IMR-90 (cell line): ENCODE data around the gene GRAMD1B. TPM values are rescaled to one million over a fixed set of nuclear protein-coding genes. Genes with fewer than 3 reads are reported as not detected.

Source experiments
- ATAC-seq: fragments of 200-7000 bp; cut with Tn5 transposase; 2 replicates; pipeline ENCODE4 v1.9.1; 2020; ENCODE audit warnings: low read depth, mild to moderate bottlenecking, moderate library complexity
- BruUV-seq: library from RNA; stranded (reverse); fragments of 400-500 nt; replicated peaks from 2 replicates; lab custom pipeline; 2021; lab: Mats Ljungman, UMichigan
- CTCF ChIA-PET: fragments of 300-600 bp; formaldehyde crosslinking; extraction: SDS; loops from one replicate; lab custom pipeline; 2021; ENCODE audit warnings: antibody characterized with exemption; lab: Yijun Ruan, JAX
- POLR2A ChIA-PET: fragments of 300-600 bp; sonication (Branson Sonifier 250); formaldehyde crosslinking; loops from one replicate; lab custom pipeline; 2022; ENCODE audit warnings: antibody characterized with exemption; ENCODE audit not compliant: unreplicated experiment; lab: Charles Lee
- DNase-seq: peaks from one replicate; pipeline ENCODE4 v3.0.0; 2013
- H2AFZ ChIP-seq: replicated peaks from 2 replicates; pipeline ENCODE3; 2013; ENCODE audit warnings: low read length, mild to moderate bottlenecking; ENCODE audit not compliant: poor library complexity
- H2AK5ac ChIP-seq: 2 replicates; pipeline ENCODE4 v1.6.1; 2013; ENCODE audit warnings: low read depth, low read length, inconsistent platforms
- H2AK9ac ChIP-seq: replicated peaks from 2 replicates; pipeline ENCODE3; 2013; ENCODE audit warnings: mild to moderate bottlenecking, low read depth, low read length, moderate library complexity; ENCODE audit not compliant: poor library complexity
- H2BK120ac ChIP-seq: 2 replicates; pipeline ENCODE4 v1.6.1; 2013; ENCODE audit warnings: low read depth, low read length, inconsistent platforms
- H2BK15ac ChIP-seq: 3 replicates; pipeline ENCODE4 v1.6.1; 2013; ENCODE audit warnings: low read depth, low read length, inconsistent platforms
- H2BK20ac ChIP-seq: 2 replicates; pipeline ENCODE4 v1.6.1; 2013; ENCODE audit warnings: low read depth, mild to moderate bottlenecking, inconsistent platforms, low read length, moderate library complexity
- H2BK5ac ChIP-seq: 2 replicates; pipeline ENCODE4 v1.6.1; 2013; ENCODE audit warnings: mild to moderate bottlenecking, low read depth, low read length, inconsistent platforms; ENCODE audit not compliant: poor library complexity, severe bottlenecking
- H3K14ac ChIP-seq: replicated peaks from 2 replicates; pipeline ENCODE4 v1.6.1; 2013; ENCODE audit warnings: low read depth, low read length, inconsistent platforms
- H3K18ac ChIP-seq: 2 replicates; pipeline ENCODE4 v1.6.1; 2013; ENCODE audit warnings: low read depth, low read length, control low read depth
- H3K23ac ChIP-seq: 2 replicates; pipeline ENCODE4 v1.6.1; 2013; ENCODE audit warnings: low read depth, low read length, inconsistent platforms
- H3K27ac ChIP-seq: 2 replicates; pipeline ENCODE4 v1.5.1; 2013; ENCODE audit warnings: mild to moderate bottlenecking, control low read depth, low read length; ENCODE audit not compliant: insufficient read depth
- H3K27me3 ChIP-seq: 2 replicates; pipeline ENCODE4 v1.6.1; 2013; ENCODE audit warnings: low read length; ENCODE audit not compliant: control insufficient read depth, insufficient read depth
- H3K36me3 ChIP-seq: 2 replicates; pipeline ENCODE4 v1.6.1; 2013; ENCODE audit warnings: low read length, mixed read lengths; ENCODE audit not compliant: control insufficient read depth, insufficient read depth
- H3K4ac ChIP-seq: 2 replicates; pipeline ENCODE4 v1.6.1; 2013; ENCODE audit warnings: low read depth, low read length, inconsistent platforms
- H3K4me1 ChIP-seq: 2 replicates; pipeline ENCODE4 v1.6.1; 2013; ENCODE audit warnings: low read length, mixed read lengths; ENCODE audit not compliant: control insufficient read depth, insufficient read depth
- H3K4me2 ChIP-seq: 2 replicates; pipeline ENCODE4 v1.6.1; 2013; ENCODE audit warnings: low read depth, mild to moderate bottlenecking, control low read depth, low read length, moderate library complexity
- H3K4me3 ChIP-seq: 2 replicates; pipeline ENCODE4 v1.5.1; 2013; ENCODE audit warnings: low read depth, mild to moderate bottlenecking, control low read depth, low read length, moderate library complexity; ENCODE audit not compliant: insufficient read depth
- H3K56ac ChIP-seq: 2 replicates; pipeline ENCODE4 v1.6.1; 2013; ENCODE audit warnings: low read length, inconsistent platforms; ENCODE audit not compliant: insufficient read depth; ENCODE audit errors: extremely low read depth
- H3K79me1 ChIP-seq, 2 experiments: 2 replicates each; pipeline ENCODE4 v1.6.1; 2013; ENCODE audit warnings: low read length in 2 of 2, inconsistent platforms in 1 of 2, low read depth in 1 of 2
- H3K9ac ChIP-seq: 2 replicates; pipeline ENCODE4 v1.6.1; 2013; ENCODE audit warnings: low read depth, low read length, control low read depth
- H3K9me1 ChIP-seq: 2 replicates; pipeline ENCODE4 v1.6.1; 2013; ENCODE audit warnings: low read length, inconsistent platforms; ENCODE audit not compliant: insufficient read depth
- H3K9me3 ChIP-seq: 2 replicates; pipeline ENCODE4 v1.6.1; 2013; ENCODE audit warnings: low read length; ENCODE audit not compliant: control insufficient read depth, insufficient read depth
- H4K20me1 ChIP-seq: 2 replicates; pipeline ENCODE4 v1.6.1; 2013; ENCODE audit warnings: low read length, inconsistent platforms; ENCODE audit not compliant: insufficient read depth
- H4K5ac ChIP-seq: 2 replicates; pipeline ENCODE4 v1.6.1; 2013; ENCODE audit warnings: mild to moderate bottlenecking, low read depth, low read length, control low read depth
- H4K8ac ChIP-seq, 2 experiments: 2 replicates each; pipeline ENCODE4 v1.6.1; 2013; ENCODE audit warnings: low read depth in 2 of 2, low read length in 2 of 2, control low read depth in 1 of 2, inconsistent platforms in 1 of 2
- H4K91ac ChIP-seq: 2 replicates; pipeline ENCODE4 v1.6.1; 2013; ENCODE audit warnings: low read depth, low read length, inconsistent platforms; ENCODE audit not compliant: insufficient read depth
- BHLHE40 ChIP-seq: fragments of 150-350 bp; IDR thresholded peaks from 2 replicates; pipeline ENCODE4 v1.6.1; 2016; ENCODE audit warnings: mild to moderate bottlenecking, low read depth, low read length
- CEBPB ChIP-seq: IDR thresholded peaks from 2 replicates; pipeline ENCODE4 v1.6.1; 2012; ENCODE audit warnings: low read depth, low read length, improper control_type of control experiment
- CHD1 ChIP-seq: IDR thresholded peaks from 2 replicates; pipeline ENCODE4 v1.6.1; 2012; ENCODE audit warnings: low read depth, low read length, improper control_type of control experiment
- CTCF ChIP-seq: conservative IDR thresholded peaks from 2 replicates; pipeline ENCODE4 v1.5.1; 2012; ENCODE audit warnings: mild to moderate bottlenecking, low read depth, low read length, improper control_type of control experiment
- ELK1 ChIP-seq: fragments of 150-350 bp; IDR thresholded peaks from 2 replicates; pipeline ENCODE4 v1.6.1; 2016; ENCODE audit warnings: low read depth, mild to moderate bottlenecking, low read length, moderate library complexity, borderline replicate concordance
- FOS ChIP-seq: fragments of 150-350 bp; IDR thresholded peaks from 2 replicates; pipeline ENCODE4 v1.6.1; 2016; ENCODE audit warnings: low read depth, low read length
- MAFK ChIP-seq: IDR thresholded peaks from 2 replicates; pipeline ENCODE4 v1.6.1; 2012; ENCODE audit warnings: low read depth, low read length, improper control_type of control experiment
- MAZ ChIP-seq: IDR thresholded peaks from 2 replicates; pipeline ENCODE4 v1.6.1; 2012; ENCODE audit warnings: low read depth, mild to moderate bottlenecking, low read length, improper control_type of control experiment, moderate library complexity, borderline replicate concordance
- MXI1 ChIP-seq: IDR thresholded peaks from 2 replicates; pipeline ENCODE4 v1.6.1; 2012; ENCODE audit warnings: low read depth, mild to moderate bottlenecking, low read length, moderate library complexity, borderline replicate concordance
- NFE2L2 ChIP-seq: fragments of 150-350 bp; IDR thresholded peaks from 2 replicates; pipeline ENCODE4 v1.6.1; 2016; ENCODE audit warnings: low read depth, mild to moderate bottlenecking, low read length
- POLR2A ChIP-seq: IDR thresholded peaks from 2 replicates; pipeline ENCODE4 v1.6.1; 2012; ENCODE audit warnings: mild to moderate bottlenecking, low read depth, low read length
- RAD21 ChIP-seq: IDR thresholded peaks from 2 replicates; pipeline ENCODE4 v1.6.1; 2012; ENCODE audit warnings: low read length, improper control_type of control experiment
- RCOR1 ChIP-seq: IDR thresholded peaks from 2 replicates; pipeline ENCODE4 v1.6.1; 2012; ENCODE audit warnings: mild to moderate bottlenecking, low read length, improper control_type of control experiment; ENCODE audit not compliant: insufficient replicate concordance
- RFX5 ChIP-seq: IDR thresholded peaks from 2 replicates; pipeline ENCODE4 v1.8.0; 2012; ENCODE audit warnings: low read depth, mild to moderate bottlenecking, low read length, moderate library complexity
- SMC3 ChIP-seq: fragments of 150-350 bp; IDR thresholded peaks from 2 replicates; pipeline ENCODE4 v1.6.1; 2016; ENCODE audit warnings: low read depth, mild to moderate bottlenecking, antibody characterized with exemption, low read length, moderate library complexity
- USF2 ChIP-seq: fragments of 150-350 bp; IDR thresholded peaks from 2 replicates; pipeline ENCODE4 v1.6.1; 2017; ENCODE audit warnings: mild to moderate bottlenecking, antibody characterized with exemption, low read length, low read depth
- WGBS, 2 experiments: methylation state at CpG; one replicate each; pipeline versions ENCODE4 v1.1.5 to v1.1.7; 2013; ENCODE audit warnings: missing lambda C conversion rate in 2 of 2; ENCODE audit not compliant: insufficient read length in 1 of 2; ENCODE audit errors: extremely low coverage in 2 of 2; 5-methylcytosine and 5-hydroxymethylcytosine counted together
- dilution Hi-C: fragments of 300-500 bp; cut with HindIII; formaldehyde crosslinking; loops from one replicate; pipeline ENCODE4 v1.14.3; 2018; ENCODE audit warnings: low sequenced_read_pairs; ENCODE audit not compliant: unreplicated experiment
- in situ Hi-C: fragments of 300-500 bp; cut with MboI; formaldehyde crosslinking; loops from 3 replicates; pipeline ENCODE4 v1.14.3; 2019; ENCODE audit warnings: low sequenced_read_pairs, inconsistent platforms, mixed read lengths
- intact Hi-C: fragments of 100-400 bp; cut with micrococcal nuclease; formaldehyde crosslinking; loops from 2 replicates; pipeline ENCODE4 v1.10.0; 2022
- polyA plus RNA-seq, 3 experiments: library from polyadenylated mRNA; depleted of rRNA; stranded (reverse); fragments of >200 nt; gene quantifications; 2 replicates each; pipeline ENCODE4 v1.2.3, GENCODE V29; 2012; ENCODE audit warnings: low replicate concordance in 1 of 3
- total RNA-seq: library from RNA; depleted of rRNA; stranded (reverse); fragments of >200 nt; gene quantifications from 2 replicates; pipeline ENCODE4 v1.2.3, GENCODE V29; 2012

The GRAMD1B gene
- total and polyA plus RNA-seq, 2 of the 4 experiments (the other 2 are of a cell fraction) = 7.1 to 7.2 TPM

- Histone ChIP-seq H2BK15ac (no peak overlapping the region), H4K20me1 (no peaks in the 10 kb centered on the region), H2BK120ac (no peak overlapping the region), H2AK9ac (no peak overlapping the region), H4K91ac (no peak overlapping the region), H3K27ac (no peak overlapping the region), H3K9ac (no peak overlapping the region), H4K8ac (no peak overlapping the region), H3K14ac (no peak overlapping the region), H3K56ac (no peak overlapping the region), H3K4me3 (no peak overlapping the region), H2AK5ac (no peak overlapping the region), H4K5ac (no peak overlapping the region), H3K36me3 (no peaks in the 10 kb centered on the region), H2BK5ac (no peak overlapping the region), H3K27me3 (peaks cover 40% of the 10 kb centered on the region), H3K9me3 (no peaks in the 10 kb centered on the region), H3K4me2 (no peak overlapping the region), H3K79me1 (no peaks in the 10 kb centered on the region), H2AFZ (no peak overlapping the region), H3K4ac (no peak overlapping the region), H3K23ac (no peak overlapping the region), H3K18ac (no peak overlapping the region), H3K9me1 (no peaks in the 10 kb centered on the region), H3K4me1 (no peaks in the 10 kb centered on the region), H2BK20ac (no peak overlapping the region)
- TF ChIP-seq ELK1 (no peak), RAD21 (no peak), CTCF (no peak), NFE2L2 (no peak), MXI1 (no peak), SMC3 (no peak), BHLHE40 (no peak), RCOR1 (no peak), MAFK (no peak), CEBPB (no peak), POLR2A (no peak), FOS (no peak), MAZ (no peak), USF2 (no peak), CHD1 (no peak), RFX5 (no peak)
- in situ Hi-C loops = no loop called here
- BruUV-seq = no TSS peak
- ChIA-PET POLR2A (no interaction called here), CTCF (interaction anchor here (3.5 kb wide), 1 partner anchor 11 kb away, joined by 15 read pairs; no protein-coding TSS in a partner anchor)
- WGBS, 2 experiments = 29% methylated on average over 1 of the region's 4 CpGs; no CpG with 5 or more reads in 1 of the 2 experiments
- intact Hi-C loops = no loop called here
- dilution Hi-C loops = no loop called here
- no peak for ATAC-seq
- DNase-seq = no peak
These were observed 11.5 kb upstream of the GRAMD1B start for GRCh38 chr11:123418351-123419114.
